HG03196 (cell line): ENCODE data around the gene FANCF.

Experiments
- ATAC-seq: cut with Tn5 transposase; IDR thresholded peaks from one replicate; pipeline ENCODE4 v1.9.1; 2021; ENCODE audit not compliant: unreplicated experiment

The FANCF gene

DNA sequence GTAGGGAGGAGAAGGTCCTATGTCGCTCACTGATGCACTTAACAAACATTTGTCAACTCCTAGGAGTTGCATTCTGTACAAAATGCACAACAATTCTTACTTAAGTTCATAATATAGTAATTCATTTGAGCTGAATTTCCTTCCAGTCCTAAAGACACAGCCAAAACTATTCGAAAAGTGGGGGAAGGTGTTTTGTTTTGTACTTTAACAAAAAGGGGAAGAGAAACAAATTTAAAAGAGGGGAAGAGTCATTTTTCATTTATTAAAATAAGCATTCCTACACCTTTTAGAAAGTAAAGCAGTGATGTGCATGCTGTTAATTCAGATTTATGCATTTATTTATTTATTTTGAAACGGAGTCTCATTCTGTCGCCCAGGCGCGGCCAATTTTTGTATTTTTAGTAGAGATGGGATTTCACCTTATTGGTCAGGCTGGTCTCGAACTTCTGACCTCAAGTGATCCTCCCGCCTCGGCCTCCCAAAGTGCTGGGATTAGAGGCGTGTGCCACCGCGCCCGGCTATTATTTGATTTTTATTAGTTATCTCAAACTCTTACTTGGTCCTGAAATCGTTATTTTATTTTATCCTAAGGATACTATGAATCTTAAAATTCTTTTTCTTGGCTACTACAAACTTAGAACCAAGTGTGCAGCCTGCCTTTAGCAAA lies 1.1 kb upstream of the FANCF start:
- ATAC-seq: no peak

DNA sequence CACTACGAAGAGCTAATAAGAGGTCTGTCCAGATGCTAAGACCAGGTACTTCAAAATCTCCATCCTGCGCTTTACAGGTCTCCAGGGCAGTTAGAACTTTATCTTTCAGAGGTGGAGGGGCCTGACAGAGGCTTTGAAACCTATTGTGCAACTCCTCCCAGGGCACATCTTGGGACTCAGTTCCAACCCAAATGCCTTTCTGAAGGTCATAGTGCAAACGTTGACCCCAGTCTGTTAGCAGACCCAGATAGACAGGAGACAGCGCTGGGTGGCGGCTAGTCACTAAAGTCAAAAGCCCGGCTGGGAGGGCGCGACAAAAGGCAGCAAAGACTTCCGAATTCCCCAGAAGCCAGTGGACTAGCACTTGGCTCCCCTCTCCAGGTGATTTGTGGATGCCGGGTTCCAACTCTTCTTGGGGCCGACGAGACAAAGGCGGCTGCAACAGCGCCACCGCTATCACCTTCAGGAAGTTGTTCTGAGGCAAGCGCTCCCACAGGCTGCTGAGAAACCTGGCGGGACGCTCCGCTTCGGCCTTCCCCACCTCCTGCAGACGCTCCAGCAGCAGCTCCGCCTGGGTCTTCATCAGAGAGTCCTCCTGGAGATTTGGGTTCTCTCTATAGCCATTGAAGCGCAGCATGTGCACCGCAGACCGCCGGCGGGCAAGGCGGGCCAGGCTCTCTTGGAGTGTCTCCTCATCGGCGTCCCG lies 728 bp downstream of the FANCF start:
- ATAC-seq: peak; percentile 44

DNA sequence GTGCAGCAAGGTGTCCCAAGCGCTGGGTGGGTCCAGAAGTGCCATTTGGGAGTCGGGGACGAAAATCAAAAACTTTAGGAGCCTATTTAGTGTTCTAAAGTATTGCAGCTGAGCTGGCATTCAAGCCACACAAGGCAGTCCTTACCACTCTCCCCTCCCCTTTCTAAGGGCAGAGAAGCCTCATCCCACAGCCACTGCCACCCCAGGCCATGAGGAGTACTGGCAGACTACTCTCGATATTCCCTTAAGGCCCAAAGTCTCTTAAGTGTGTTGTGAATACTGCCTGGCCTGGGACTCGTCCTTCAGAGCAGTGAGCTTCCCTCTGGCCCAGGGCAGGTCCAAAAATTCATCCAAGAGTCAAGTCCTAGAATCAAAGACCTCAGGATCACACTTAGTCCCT lies 7.8 kb downstream of the FANCF start:
- no peak for ATAC-seq

DNA sequence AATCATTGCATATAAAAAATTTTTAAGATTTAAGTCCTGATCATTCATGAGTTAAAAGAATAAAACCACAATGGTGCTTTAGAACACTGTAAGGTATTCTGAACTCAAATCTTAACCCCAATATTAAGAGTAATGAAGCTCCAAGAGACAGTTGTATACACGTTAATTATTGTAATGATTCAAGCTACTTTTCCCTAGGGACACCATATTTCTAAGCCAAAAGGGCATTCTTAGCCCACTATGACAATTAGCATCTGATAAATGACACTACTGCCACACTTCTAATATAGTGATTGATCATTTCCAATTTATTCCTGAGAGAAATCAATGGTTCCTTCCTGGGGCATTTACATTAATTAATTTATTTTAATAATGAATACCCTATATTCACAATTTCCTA lies 21.7 kb downstream of the FANCF start:
- no peak for ATAC-seq

DNA sequence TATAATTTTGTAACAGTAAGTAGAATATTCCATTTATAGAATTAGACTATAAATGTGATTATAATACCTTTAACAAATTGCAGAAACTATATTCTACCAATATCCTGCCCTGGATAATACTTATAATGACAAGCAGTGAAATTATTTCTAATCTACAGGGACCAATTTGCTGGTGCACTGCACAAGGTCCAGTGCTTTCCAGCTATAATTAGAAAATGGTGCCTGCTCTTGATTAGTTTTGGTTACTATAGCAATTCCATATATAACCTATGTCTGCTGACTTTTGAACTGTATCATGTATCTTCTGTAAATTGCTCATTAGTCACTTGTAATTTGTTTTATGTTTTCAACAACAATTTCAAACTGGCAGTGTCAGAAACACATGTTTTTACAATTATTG lies 23.1 kb downstream of the FANCF start:
- ATAC-seq: no peak

DNA sequence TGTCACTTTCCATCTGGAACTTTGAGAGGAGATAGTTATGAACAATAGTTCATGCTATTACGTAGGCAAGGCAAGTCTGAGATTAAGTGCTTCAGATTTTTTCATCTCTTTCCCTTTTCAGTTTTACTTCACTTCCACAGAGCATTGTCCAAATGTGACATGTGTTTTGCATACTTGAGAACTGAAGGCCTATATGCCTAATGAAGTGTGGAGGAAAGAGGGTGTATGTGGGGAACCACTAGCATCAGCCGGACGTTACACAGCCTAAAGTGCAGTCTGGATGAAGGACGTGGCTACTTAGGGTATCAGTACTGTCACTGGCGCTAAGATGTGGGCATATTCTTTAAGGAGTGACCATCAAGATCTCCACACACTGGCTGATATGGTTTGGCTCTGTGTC lies 26.2 kb downstream of the FANCF start:
- ATAC-seq: no peak

DNA sequence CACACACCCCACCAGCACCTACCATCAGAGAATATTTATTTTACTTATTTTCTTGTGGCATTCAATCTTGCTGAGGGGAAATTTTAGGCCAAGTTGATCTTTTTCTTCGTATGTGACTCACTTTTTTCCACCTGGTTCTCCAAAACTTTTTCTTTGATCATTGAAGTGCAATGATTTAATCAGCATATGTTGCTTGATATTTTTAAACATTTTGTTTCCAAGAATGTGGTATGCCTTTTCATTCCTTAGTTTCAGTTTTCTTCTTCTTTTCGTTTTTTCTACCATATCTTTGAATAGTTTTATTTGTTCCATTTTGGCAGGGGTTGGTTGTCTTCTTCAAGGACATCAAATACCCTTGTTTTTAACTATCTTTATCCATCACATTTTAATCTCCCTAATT lies 28.6 kb downstream of the FANCF start:
- ATAC-seq: no peak

DNA sequence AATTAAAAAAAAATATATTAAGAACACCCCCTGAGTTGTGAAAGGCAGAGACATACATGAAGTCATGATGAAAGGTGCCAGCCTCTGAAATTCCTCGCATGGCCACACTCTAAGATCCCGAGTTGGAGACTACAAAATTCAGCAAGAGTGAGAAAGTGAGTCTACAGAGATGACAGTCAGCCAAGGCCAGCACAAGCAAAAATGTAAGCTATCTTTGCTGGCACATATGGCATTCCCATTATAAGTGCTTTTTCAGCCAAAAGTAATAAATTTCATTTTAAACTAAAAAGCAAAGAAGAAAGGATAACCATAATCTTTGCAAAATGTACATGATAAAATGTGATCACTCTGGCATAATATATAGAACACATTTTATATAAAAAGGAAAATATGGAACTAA lies 40.6 kb downstream of the FANCF start:
- no peak for ATAC-seq

DNA sequence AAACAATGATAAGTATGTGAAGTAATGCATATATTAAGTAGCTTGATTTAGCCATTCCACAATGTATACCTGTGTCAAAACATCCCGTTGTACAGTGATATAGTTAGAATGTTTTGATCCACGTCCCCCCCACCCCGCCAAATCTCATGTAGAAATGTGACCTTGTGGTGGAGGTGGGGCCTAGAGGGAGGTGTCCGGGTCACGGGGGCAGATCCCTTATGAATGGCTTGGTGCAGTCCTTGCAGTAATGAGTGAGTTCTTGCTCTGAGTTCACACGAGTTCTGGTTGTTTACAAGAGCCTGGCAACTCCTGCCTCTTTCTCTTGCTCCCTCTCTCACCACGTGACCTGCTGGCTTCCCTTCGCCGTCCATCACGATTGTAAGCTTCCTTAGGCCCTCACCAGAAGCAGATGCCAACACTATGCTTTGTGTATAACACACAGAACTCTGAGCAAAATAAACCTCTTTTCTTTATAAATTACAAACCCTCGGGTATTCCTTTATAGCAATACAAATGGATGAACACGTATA lies 41.6 kb downstream of the FANCF start:
- no peak for ATAC-seq

DNA sequence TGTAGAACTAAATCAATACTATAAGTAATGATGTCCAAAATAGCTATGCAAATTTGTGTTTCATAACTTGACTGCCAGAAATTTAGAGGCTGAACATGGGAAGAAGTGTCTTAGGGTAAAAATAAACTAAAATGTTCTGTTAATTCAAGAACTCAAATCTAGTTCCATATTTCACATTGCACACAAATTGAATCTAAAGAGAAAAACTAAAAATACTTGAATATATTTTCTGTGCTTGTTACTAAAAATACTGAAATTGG lies 43.5 kb downstream of the FANCF start:
- no peak for ATAC-seq

DNA sequence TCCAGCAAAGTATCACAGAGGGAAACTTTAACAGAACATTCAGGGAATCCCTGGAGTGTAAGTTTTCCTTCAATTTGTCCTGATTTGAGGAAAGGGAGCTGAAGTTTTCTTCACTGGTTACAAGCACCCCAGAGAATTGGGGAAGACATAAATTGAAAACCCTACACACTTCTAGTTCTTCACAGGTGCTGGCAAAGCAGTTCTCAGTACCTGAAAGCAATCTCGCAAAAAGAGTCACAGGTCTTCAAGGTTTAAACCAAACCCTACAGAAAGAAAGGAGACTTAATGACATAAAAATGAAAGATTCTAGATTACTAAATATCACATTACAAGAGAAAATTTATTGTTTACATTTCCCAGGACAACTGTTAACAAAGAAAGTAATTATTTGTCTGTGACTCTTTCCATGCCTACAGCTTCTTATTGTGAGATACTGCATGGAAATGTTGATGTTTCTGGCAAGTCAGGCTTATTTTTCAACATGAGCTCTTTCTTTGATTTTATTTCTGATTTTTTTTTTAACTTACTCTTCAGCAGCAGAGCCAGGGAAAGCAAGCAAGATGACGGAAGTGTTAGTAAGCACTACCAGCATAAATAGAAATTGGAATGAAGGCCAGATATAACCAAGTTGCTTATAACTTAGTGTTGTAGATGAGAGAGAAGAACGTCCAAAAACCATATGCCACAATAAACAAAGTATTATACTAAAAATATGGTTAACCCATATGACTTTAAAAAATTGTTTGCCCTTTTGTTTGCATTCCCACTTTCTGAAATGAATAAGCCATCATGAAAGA lies 44.1 kb downstream of the FANCF start:
- no peak for ATAC-seq

DNA sequence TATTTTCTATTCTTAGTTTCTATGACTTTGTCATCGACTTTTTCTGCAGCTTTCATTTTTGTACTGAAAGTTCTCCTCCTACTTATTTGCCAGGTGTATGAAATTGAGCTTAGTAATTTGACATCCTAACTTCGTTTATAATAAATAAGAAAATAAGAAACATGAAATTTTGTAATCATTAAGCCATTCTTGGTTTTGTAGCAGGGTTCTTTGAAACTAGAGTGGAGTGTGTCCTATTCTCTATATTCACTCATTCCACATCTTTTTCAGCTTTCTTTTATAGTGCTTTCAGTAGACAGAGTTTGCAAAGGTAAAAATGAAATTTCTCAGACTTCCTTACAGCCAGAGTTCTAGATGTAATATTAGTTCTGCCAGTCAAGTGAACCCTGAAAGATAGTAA lies 47.8 kb downstream of the FANCF start:
- no peak for ATAC-seq
